DMS53 (cell line): ENCODE results near the gene IGSF9.

Experiments used
- DNase-seq: peaks from one replicate; lab custom pipeline; 2025; lab: John Stamatoyannopoulos, UW

Gene IGSF9

GRCh38 chr1:159898527-159898926, 46.9 kb downstream of the IGSF9 start:
- no peak for DNase-seq

DNA sequence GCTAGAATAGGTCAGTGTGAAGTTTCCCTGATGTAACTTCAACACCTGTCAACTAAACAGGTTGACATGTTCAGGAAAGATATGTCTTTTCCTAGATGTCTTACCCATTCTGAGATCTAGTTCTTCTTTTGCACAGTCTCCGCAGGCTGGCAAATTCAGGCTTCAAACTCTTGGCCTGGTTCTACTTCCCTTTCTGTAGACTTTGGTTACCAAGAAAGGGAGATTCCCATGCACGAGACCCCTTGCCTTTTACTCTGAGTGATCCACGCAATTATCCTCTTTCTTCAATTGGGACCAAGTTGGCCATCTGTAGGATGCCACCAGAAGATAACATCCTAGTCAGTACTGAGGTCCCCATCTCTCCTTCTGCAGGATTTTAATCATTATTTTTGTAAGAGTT, 47.5 kb downstream of the IGSF9 start:
- DNase-seq = no peak

- no peak for DNase-seq
These were observed 48.9 kb downstream of the IGSF9 start for GRCh38 chr1:159896546-159896930.

DNA sequence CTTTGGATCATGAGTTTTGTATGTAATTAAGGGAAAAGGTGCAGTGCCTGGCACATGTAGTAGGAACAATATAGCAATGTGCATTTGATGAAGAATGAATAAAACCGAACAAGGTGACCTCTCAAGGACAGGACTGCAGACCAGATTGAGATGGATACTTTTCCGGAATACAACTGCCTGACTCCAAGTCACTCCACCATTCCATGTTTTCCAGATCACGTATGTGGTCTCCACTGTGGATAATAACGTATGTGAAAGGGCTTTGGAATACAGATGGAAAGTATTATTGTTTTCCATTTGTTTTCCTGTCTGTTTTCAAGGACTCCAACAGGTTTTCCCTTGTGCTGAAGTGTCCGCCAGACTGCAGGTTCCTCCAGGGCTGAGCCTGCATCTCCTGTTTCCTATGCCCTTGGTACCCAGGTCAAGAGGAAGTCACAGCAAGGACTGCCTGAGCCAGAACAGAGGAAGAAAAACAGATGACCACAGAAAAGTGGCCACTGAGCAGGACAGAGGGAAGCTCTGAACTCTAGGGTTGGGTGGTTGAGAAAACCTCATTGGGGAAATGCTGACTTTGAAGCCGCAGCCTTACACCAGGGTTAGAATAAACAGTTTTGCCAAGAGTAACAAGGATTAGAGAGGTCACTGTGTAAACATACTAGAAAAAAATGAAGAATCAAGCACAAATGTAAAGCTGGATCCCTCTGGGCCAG, 49.4 kb downstream of the IGSF9 start:
- DNase-seq = peak; percentile 18

- DNase-seq = no peak
These were observed 50.1 kb downstream of the IGSF9 start for GRCh38 chr1:159895286-159895685.

- DNase-seq = peak; percentile 44
These were observed 52.5 kb downstream of the IGSF9 start for GRCh38 chr1:159892944-159893343.

DNA sequence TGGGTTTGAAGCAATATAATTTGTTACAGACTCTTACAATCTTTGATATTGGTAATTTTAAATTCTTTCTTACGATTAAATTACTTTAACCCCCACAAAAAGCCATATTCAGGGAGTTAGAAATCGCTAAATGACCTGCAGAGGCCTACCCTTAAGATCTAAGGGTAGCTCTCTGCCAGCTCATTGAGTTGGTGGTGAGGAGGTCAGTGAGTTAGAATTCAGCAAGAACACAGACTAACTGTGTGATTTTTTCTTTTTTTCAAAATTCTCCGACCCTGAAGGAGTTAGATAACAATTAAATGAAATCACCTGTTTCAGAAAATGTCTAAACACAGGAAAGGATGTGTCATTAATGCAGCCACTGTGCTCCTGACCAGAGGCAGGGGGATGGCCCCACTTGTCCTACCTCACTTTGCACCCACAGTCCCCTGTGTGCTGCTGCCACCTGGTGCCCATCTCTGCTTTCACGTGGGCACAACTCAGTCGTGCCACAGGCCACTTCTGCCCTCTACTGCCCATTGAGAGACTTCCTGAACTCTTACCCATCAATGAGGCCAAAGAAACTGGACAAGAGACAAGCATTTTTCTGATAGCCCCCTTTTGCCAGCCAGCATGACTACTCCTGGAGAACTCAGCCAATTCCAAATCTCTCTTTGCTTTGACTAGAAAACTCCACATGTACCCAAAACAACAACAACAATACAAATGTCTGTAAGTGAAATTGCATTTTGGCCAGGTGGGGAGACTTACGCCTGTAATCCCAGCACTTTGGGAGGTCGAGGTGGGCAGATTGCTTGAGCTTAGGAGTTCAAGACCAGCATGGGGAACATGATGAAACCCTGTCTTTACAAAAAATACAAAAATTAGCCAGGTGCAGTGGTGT, 53.9 kb downstream of the IGSF9 start:
- peak; percentile 94 for DNase-seq

- DNase-seq = no peak
These were observed 55.0 kb downstream of the IGSF9 start for GRCh38 chr1:159890390-159890789.

GRCh38 chr1:159889821-159890252, 55.6 kb downstream of the IGSF9 start:
- DNase-seq = peak; percentile 78

- DNase-seq = no peak
These were observed 56.2 kb downstream of the IGSF9 start for GRCh38 chr1:159889202-159889601.

- DNase-seq = no peak
These were observed 61.1 kb downstream of the IGSF9 start for GRCh38 chr1:159884296-159884695.

DNA sequence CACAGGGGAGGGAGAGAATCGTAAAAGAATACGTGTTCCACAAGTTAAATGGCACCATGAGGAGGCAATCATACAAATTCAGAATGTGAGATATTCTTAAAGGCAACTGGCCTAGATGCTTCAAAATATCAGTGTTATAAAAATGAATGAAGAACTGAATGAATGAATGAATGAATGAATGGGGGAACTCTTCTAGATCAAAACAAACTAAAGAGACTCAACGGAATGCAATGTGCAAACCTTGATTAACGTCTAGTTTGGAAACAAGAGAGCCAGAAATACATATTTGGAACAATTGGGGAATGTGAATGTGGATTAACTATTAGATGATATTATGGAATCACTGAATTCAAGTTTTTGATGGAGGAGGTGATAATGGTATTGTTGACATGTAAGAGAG, 62.3 kb downstream of the IGSF9 start:
- DNase-seq = no peak

- peak; percentile 42 for DNase-seq
These were observed 62.9 kb downstream of the IGSF9 start for GRCh38 chr1:159882527-159882862.

DNA sequence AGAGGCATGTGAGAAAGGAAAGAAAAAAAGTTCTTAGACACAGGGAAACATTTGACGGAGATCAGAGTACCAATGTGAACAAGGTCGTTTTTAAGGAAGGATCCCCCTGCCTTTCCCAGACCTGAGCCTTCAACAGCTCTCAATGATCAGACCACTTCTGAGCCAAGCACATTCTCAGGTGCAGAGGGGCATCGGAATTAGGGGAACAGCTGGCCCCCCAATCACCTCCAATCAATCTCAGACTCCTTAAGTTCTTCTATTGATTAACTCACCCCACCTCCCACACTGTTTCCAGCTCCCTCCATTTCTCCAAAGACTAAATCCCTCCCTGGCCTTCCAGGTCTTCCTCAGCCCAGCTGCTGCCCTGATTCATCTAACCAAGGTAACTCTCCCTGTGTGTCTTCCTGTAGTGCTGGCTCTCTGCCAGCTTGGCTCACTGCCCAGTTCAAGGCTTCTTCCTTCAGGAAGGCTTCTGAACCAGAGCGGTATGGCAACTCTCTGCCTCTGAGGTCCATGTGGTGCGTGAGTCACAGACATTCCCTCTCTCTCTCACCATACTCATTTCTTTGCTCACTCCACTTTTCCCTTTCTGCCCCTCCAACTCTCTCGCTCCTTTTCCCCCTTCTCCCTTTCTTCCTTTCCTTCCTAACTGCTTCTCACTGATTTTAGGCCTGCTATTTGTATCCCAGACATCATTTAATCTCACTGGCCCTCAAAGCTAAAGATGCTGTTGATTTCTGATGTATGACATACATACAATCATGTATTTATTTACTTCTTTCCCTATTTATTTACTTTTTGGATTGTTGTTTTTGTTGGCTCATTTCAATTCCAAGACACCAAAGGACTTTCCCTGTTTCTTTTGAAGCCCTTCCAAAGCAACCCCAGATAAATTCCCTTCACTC, 63.5 kb downstream of the IGSF9 start:
- DNase-seq = peak; percentile 99

DNA sequence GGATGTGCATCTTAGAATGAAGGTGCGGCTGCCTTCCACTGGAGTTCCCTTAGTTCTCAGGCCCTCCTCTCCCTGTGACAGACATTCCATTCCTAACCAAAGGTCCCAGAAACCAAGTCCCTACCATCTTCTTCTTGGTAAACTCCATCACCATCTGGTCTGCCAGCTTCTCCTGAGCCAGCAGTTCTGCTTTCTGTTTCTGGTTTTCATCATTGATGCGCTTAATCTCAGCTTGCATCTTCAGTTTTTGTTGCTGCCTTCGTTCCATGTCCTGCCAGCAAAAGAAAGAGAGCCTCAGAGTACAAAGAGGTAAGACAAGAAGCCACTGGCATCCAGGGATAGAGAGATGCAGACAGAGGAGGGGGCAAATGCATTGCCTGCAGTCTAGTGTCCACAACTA, 65.0 kb downstream of the IGSF9 start:
- no peak for DNase-seq

GRCh38 chr1:159879977-159880376, 65.4 kb downstream of the IGSF9 start:
- DNase-seq = no peak

DNA sequence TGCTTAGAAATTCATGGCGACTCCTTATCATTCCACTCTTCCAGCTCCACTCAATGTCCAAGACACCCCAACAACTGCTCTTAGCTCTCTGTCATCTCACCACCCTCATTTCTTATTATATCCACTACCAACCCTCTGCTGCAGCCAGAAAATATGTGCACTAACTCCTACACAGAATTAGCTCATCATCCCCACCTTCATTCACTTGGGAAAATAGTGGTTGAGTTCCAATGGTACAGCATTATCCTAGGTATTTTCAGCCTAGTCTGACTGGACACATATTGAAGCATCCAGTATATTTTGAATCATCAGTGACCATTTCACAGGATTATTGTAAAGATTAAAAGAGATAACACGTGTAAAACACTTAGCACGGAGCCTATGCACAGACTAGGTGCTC, 66.3 kb downstream of the IGSF9 start:
- DNase-seq = no peak

DNA sequence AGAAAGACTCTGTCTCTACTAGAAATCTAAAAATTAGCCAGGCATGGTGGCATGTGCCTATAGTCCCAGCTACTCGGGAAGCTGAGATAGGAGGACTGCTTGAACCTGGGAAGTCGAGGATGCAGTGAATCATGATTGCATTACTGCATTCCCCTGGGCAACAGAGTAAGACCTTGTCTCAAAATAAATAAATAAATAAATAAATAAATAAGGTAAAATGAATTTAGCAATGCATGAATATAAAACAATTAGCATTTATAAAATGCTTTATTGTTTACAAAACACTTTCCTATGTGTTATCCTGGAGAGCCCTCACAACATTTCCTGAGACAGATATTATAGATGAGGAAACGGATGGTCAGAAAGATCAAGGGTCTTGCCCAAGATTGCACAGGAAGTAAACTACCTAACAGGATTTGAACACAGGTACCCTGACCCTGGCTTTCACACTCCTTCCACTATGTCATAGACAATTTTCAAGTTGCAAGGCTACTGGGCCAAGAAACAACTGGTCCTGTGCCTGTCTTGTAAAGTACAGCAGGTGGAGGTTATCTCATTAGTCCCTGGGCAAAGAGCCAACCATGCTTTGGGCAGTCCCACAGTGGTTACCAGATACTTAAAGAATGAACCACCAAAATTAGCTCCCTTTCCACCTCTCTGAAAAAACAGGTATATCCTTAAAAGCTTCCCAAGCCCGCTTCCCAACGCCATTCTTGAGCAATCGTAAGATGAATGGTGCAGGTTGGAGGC, 67.5 kb downstream of the IGSF9 start:
- no peak for DNase-seq
